Sigmoid colon (tissue), 4 donors: ENCODE results near the gene DHPS.

Experiments
- EP300 ChIP-seq, 4 donors: sonication (generic); formaldehyde crosslinking; IDR thresholded peaks; one replicate each; pipeline ENCODE4 v1.6.1; 2017; ENCODE audit warnings: antibody characterized with exemption in 4 of 4
- POLR2A ChIP-seq, 2 donors: fragments of 450-650 bp; IDR thresholded peaks; one replicate each; pipeline ENCODE4 v1.6.1; 2016; ENCODE audit warnings: antibody characterized with exemption in 2 of 2, mild to moderate bottlenecking in 2 of 2, moderate library complexity in 2 of 2
- TF ChIP-seq, protein P1 (sequence below), 4 experiments: fragments of 450-650 bp in 3 of 4; fragments of 200-600 bp in 1 of 4; IDR thresholded peaks; one replicate each; pipeline ENCODE4 v1.5.1; 2016 to 2019; ENCODE audit warnings: antibody characterized with exemption in 4 of 4, mild to moderate bottlenecking in 3 of 4, moderate library complexity in 2 of 4

DNA sequence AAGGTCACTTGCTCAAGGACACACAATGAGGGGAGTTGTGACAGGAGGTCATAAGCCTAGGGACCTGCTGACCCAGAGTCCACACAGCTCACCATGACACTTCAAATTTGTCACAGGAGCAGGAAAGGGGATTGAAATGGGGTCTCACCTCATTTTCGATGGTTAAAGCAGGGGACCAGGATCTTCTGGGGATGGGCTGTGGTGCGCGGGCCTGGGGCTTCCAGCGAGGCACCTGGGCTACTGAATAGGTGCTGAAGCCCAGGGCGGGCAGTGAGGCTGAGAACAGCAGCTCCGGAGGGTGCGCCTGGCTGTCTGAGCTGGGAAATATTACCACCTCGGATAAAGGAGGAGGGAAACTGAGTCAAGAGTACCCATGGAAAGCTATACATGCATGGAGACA, 26.1 kb downstream of the DHPS start:
- TF ChIP-seq EP300 (IDR thresholded peaks at IDR 0.05) (no peak), POLR2A (IDR thresholded peaks at IDR 0.05) (no peak)
- TF ChIP-seq, protein P1, sequence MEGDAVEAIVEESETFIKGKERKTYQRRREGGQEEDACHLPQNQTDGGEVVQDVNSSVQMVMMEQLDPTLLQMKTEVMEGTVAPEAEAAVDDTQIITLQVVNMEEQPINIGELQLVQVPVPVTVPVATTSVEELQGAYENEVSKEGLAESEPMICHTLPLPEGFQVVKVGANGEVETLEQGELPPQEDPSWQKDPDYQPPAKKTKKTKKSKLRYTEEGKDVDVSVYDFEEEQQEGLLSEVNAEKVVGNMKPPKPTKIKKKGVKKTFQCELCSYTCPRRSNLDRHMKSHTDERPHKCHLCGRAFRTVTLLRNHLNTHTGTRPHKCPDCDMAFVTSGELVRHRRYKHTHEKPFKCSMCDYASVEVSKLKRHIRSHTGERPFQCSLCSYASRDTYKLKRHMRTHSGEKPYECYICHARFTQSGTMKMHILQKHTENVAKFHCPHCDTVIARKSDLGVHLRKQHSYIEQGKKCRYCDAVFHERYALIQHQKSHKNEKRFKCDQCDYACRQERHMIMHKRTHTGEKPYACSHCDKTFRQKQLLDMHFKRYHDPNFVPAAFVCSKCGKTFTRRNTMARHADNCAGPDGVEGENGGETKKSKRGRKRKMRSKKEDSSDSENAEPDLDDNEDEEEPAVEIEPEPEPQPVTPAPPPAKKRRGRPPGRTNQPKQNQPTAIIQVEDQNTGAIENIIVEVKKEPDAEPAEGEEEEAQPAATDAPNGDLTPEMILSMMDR (IDR thresholded peaks at IDR 0.05) = no peak
